Right hindlimb (tissue), 1 donor: ENCODE measurements around the gene H3-3A.
"Not testable (repeated sequence)": the region's sequence is repeated elsewhere in the genome, so short reads cannot be mapped to it uniquely, and the experiment has no call there.

Experiments used
- DNase-seq: peaks from one replicate; pipeline ENCODE4 v3.0.0-alpha.2; 2018

H3-3A gene

GRCh38 chr1:226086776-226087175 lies 24.3 kb downstream of the H3-3A start:
- DNase-seq: no peak

GRCh38 chr1:226091461-226091860 lies 28.9 kb downstream of the H3-3A start:
- DNase-seq: no peak

- DNase-seq: not testable (repeated sequence)
These were observed 29.7 kb downstream of the H3-3A start for GRCh38 chr1:226092048-226092820.

DNA sequence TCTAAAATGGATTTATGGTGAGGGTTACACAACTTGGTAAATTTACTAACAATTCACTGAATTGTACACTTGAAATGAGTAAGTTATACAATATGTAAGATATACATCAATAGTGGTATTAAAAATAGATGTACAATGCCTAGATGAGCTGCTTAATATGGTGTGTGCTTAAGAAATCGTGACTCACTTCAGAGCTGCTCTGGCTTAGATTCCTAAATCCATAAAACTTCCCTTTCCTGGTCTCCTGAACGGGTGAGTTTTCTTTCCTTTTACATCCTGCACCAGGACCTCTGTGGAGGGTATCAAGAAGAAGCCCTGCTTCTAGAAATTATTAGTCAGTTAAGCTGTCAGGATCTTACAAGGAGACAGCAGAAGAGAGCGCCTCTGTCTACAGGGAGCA lies 30.4 kb downstream of the H3-3A start:
- DNase-seq: no peak

DNA sequence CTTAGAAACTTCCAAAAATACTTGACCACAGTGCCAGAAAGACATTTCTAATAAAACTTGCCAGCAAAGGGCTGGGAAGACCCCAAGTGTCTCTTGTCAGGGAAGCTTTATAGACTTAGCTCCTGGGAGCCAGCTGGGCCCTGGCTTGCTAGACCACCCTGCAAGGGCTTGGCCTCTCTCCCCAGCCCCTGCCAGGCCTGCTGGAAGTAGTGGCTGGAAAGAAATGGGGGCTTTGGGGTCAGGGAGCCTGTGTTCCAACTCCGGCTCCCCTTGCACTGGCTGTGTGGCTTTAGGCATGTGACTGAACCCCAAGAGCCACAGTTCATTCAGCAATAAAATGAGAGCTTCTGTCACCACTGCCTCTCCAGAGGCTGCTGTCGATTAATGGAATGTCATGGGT lies 31.1 kb downstream of the H3-3A start:
- DNase-seq: no peak

GRCh38 chr1:226094451-226094850 lies 31.9 kb downstream of the H3-3A start:
- no peak for DNase-seq

- no peak for DNase-seq
These were observed 32.8 kb downstream of the H3-3A start for GRCh38 chr1:226095286-226095685.

DNA sequence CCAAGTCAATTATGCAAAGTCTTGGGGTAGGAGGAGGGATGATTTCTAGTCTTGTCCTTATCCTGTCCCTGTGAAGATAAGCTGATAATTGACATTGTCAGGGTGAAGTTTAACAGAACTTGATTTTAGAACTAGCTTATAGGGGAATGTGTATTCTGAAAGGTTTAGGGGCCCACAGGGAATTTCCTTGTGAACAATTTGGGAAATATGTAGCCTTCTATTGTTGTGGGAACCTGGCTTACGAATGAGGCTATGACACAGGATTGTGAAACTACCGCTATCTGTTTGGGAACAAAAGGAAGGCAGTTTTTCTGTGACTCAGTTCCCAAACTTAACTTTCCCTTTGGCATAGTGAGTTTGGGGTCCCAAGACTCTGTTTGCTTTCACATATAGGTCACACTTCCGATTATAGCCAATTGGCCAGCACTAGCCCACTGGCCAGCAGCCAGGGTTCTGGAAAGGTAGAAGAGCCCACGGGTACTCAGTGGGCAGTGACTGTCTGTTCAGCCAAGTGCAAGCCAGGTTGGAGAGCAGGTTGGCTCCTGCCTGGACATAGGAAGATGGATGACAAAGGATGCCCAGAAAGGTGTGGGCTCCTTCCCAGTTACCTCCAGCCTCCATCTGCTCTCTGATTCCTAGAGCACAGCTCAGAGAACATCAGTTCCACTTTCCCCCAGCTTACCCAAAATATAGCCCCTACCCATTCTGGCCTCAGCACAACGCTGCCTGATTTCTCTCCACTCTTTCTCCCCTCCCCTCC lies 35.5 kb downstream of the H3-3A start:
- DNase-seq: no peak

GRCh38 chr1:226098870-226099835 lies 36.6 kb downstream of the H3-3A start:
- no peak for DNase-seq

- DNase-seq: no peak
These were observed 38.2 kb downstream of the H3-3A start for GRCh38 chr1:226100436-226101391.

DNA sequence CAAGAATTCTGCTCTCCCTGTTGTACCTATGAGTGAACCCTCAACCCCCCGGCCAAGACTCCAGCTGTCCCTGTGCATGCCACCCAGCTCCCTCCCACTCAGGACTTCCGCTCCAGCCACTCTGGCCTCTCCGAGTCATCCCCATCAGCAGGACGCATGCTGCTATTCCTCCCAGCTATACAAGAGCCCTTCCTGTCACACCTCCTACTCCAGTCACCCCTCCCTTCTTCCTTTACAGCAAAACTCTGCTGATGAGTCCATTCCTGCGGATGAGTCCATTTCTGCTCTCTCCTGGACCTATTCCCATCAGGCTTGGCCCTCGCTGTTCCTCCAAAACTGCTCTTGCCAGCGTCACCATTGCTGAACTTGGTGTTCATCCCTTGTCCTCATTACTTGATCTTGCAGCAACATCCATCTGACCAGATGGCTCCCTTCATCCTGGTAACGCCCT lies 42.2 kb downstream of the H3-3A start:
- no peak for DNase-seq

DNA sequence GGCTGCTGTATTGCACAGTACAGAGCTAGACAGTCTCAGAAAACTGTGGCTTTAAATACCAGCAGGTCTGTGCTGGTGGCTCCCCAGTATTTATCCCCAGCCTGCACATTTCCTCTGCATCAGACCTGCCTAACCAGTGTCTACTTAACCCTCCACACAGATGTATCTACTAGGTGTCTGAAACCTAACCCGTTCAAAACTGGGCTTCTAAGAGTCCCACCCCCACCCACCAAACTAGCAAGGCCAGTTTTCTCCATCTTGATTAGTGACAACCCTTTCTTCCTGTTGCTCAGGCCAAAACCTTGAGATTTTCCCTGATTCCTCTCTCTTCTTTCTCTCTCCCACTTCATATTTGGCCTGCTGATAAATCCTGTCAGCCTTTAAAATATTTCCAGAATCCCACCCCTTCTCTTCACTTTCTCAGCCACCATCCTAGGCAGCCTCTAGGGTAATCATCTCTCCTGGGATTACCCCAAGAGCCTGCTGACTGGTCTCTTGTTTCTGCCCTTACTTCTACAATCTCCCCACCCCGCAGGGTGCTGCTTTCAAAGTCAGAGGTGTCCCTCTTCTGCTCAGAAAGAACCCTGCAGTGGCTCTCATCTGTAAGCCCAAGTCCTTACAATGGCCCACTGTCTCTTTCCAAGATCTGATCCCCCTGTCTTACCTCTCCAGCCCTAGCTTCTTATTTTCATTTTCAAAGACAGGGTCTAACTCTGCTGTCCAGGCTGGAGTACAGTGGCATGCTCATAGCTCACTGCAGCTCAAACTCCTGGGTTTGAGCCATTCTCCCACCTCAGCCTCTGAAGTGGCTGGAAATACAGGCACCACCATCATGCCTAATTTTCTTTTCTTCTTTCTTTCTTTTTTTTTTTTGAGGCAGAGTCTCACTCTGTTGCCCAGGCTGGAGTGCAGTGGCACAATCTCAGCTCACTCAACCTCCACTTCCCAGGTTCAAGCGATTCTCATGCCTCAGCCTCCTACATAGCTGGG lies 45.2 kb downstream of the H3-3A start:
- no peak for DNase-seq

GRCh38 chr1:226108935-226109828 lies 46.7 kb downstream of the H3-3A start:
- DNase-seq: peak; percentile 67

GRCh38 chr1:226109829-226110248 lies 47.3 kb downstream of the H3-3A start:
- DNase-seq: peak; percentile 92

- DNase-seq: peak; percentile 88
These were observed 48.0 kb downstream of the H3-3A start for GRCh38 chr1:226110249-226111097.

DNA sequence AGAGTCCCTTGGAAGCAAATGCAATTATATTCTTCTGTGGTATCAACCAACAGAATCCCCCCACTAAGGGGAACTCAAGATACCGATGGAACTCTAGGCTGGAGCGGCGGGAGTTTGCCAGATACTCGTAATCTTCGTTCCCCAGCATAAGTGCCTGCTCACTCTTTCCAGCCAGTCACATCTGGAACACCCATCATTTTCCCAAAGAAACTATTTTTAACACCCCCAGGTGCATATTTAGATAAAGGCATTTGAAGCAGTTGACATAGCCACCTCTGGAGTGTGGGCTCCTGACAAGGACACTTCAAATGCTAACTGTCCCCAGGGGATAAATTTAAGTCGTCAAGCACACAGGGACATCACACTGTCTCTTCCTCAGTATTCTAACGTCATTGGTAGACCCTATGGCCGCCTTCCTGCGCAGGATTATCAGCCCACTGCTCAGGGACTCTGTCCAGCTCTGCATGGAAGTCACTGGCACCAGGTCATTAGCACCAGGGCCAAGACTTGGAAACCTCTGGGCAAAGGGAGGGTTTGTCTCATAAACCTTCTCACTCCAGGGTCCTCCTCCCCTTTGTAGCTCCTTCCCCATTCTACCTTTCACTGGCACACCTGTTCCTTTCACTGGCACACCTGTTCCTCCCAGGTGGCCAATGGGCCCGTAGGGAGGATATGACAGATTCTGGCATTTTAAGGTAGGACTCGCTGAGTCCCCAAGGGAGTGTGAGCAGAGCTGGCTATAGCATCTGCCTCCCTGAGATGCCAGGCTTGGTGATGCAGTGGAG lies 48.8 kb downstream of the H3-3A start:
- DNase-seq: no peak

GRCh38 chr1:226111883-226112261 lies 49.4 kb downstream of the H3-3A start:
- DNase-seq: peak; percentile 74

DNA sequence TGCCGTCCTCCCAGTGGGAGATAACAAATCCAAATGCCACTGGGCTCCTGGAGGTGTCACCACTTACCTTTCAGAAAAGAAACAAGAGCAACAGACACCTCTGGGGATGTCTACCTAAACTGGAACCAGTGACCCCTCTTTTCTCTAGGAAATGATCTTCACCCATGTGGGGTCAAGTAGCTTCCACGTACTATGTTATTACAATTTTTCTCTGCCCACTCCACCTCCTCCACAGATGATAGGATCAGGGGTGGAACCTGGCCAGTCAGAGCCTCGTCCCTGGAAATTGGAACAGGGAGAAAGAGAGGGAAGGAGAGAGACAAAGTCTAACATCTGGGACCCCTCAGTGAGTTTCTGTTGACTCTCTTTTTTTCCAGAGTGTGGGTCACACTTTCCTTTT lies 50.1 kb downstream of the H3-3A start:
- no peak for DNase-seq
